H1 (cell line): Measurements from ENCODE around the gene NPR1. TPM values are rescaled to one million over a fixed set of nuclear protein-coding genes. Genes with fewer than 3 reads are reported as not detected.

Experiments used
- CTCF ChIA-PET: fragments of 300-600 bp; sonication (Branson Sonifier 250); formaldehyde crosslinking; loops from one replicate; lab custom pipeline; 2021; ENCODE audit not compliant: partially characterized antibody; lab: Charles Lee
- POLR2A ChIA-PET: fragments of 300-600 bp; sonication (Branson Sonifier 250); formaldehyde crosslinking; loops from one replicate; lab custom pipeline; 2021; ENCODE audit warnings: inconsistent platforms; ENCODE audit not compliant: partially characterized antibody; lab: Charles Lee
- DNase-seq, 2 experiments: peaks; one replicate each; pipeline versions ENCODE4 v3.0.0 to v3.0.0-alpha.2; 2010 to 2022; ENCODE audit warnings: low spot score in 2 of 2, low read depth in 1 of 2, mixed read lengths in 1 of 2
- FAIRE-seq: peaks from 2 replicates; lab custom pipeline; 2011; peaks lifted over from hg19 to GRCh38; lab: Jason Lieb, UNC
- H2AFZ ChIP-seq: 2 replicates; pipeline ENCODE4 v1.8.1; 2012; ENCODE audit warnings: low read length, inconsistent platforms
- H2AK5ac ChIP-seq: 2 replicates; pipeline ENCODE4 v1.6.1; 2013; ENCODE audit warnings: low read depth, low read length
- H2BK120ac ChIP-seq: replicated peaks from 2 replicates; pipeline ENCODE3; 2013; ENCODE audit warnings: low read depth, low read length, inconsistent platforms
- H2BK12ac ChIP-seq: 2 replicates; pipeline ENCODE4 v1.6.1; 2013; ENCODE audit warnings: low read depth, low read length
- H2BK15ac ChIP-seq: 2 replicates; pipeline ENCODE4 v1.6.1; 2013; ENCODE audit warnings: low read length
- H2BK20ac ChIP-seq: 2 replicates; pipeline ENCODE4 v1.6.1; 2013; ENCODE audit warnings: low read length
- H2BK5ac ChIP-seq: 2 replicates; pipeline ENCODE4 v1.6.1; 2013; ENCODE audit warnings: low read depth, low read length
- H3K14ac ChIP-seq: 2 replicates; pipeline ENCODE4 v1.6.1; 2013; ENCODE audit warnings: inconsistent platforms; ENCODE audit not compliant: insufficient read length
- H3K18ac ChIP-seq: 2 replicates; pipeline ENCODE4 v1.6.1; 2013; ENCODE audit warnings: low read length; ENCODE audit errors: extremely low read depth
- H3K23ac ChIP-seq: 2 replicates; pipeline ENCODE4 v1.6.1; 2013; ENCODE audit warnings: inconsistent platforms; ENCODE audit not compliant: insufficient read length
- H3K23me2 ChIP-seq: 2 replicates; pipeline ENCODE4 v1.6.1; 2013; ENCODE audit warnings: low read depth, low read length
- H3K27ac ChIP-seq: 2 replicates; pipeline ENCODE4 v1.6.1; 2011; ENCODE audit warnings: low read depth, low read length, inconsistent platforms
- H3K27me3 ChIP-seq, 4 experiments: replicated peaks in 1 of 4; 1 replicate in 1 of 4; 2 replicates in 3 of 4; pipeline versions ENCODE4 v1.6.1 to v1.8.1; 2011 to 2013; ENCODE audit warnings: low read length in 3 of 4, mild to moderate bottlenecking in 3 of 4, inconsistent platforms in 2 of 4, mixed read lengths in 2 of 4, moderate library complexity in 1 of 4; ENCODE audit not compliant: control insufficient read depth in 3 of 4, insufficient read depth in 3 of 4; ENCODE audit errors: extremely low read depth in 1 of 4
- H3K36me3 ChIP-seq, 4 experiments: 2 replicates each; pipeline versions ENCODE4 v1.6.1 to v1.8.1; 2011 to 2013; ENCODE audit warnings: mild to moderate bottlenecking in 4 of 4, low read length in 3 of 4, moderate library complexity in 2 of 4, control low read depth in 1 of 4, inconsistent platforms in 1 of 4; ENCODE audit not compliant: insufficient read depth in 4 of 4, control insufficient read depth in 2 of 4
- H3K4ac ChIP-seq: replicated peaks from 2 replicates; pipeline ENCODE3; 2013; ENCODE audit warnings: low read length, low read depth, mixed read lengths, inconsistent platforms; ENCODE audit not compliant: insufficient read length
- H3K4me1 ChIP-seq, 4 experiments: replicated peaks in 1 of 4; 1 replicate in 1 of 4; 2 replicates in 3 of 4; pipeline versions ENCODE4 v1.6.1 to v1.8.1; 2011 to 2013; ENCODE audit warnings: low read length in 3 of 4, inconsistent platforms in 2 of 4, mixed read lengths in 1 of 4; ENCODE audit not compliant: insufficient read depth in 4 of 4, control insufficient read depth in 3 of 4
- H3K4me2 ChIP-seq, 2 experiments: 2 replicates each; pipeline versions ENCODE4 v1.6.1 to v1.8.1; 2011 to 2013; ENCODE audit warnings: low read depth in 2 of 2, low read length in 2 of 2, control low read depth in 1 of 2, inconsistent platforms in 1 of 2, mild to moderate bottlenecking in 1 of 2; ENCODE audit not compliant: insufficient read depth in 1 of 2
- H3K4me3 ChIP-seq, 4 experiments: fragments of 200-600, 300-600 bp in 1 of 4; sonication (generic), shearing (Covaris generic), sonication (Bioruptor Twin) in 1 of 4; 2 replicates each; pipeline versions ENCODE4 v1.5.1 to v1.8.1; 2011 to 2016; ENCODE audit warnings: low read length in 4 of 4, low read depth in 3 of 4, control low read depth in 2 of 4, inconsistent platforms in 2 of 4, mild to moderate bottlenecking in 2 of 4, mixed read lengths in 1 of 4, moderate library complexity in 1 of 4; ENCODE audit not compliant: insufficient read depth in 2 of 4; ENCODE audit errors: extremely low read depth in 1 of 4
- H3K56ac ChIP-seq: replicated peaks from 2 replicates; pipeline ENCODE3; 2013; ENCODE audit warnings: low read depth, mild to moderate bottlenecking, mixed read lengths, low read length, inconsistent platforms; ENCODE audit not compliant: insufficient read length
- H3K79me1 ChIP-seq: 2 replicates; pipeline ENCODE4 v1.6.1; 2013; ENCODE audit warnings: low read depth, low read length, control low read depth
- H3K79me2 ChIP-seq, 2 experiments: 2 replicates each; pipeline versions ENCODE4 v1.6.1 to v1.8.1; 2012 to 2013; ENCODE audit warnings: low read length in 2 of 2, mild to moderate bottlenecking in 2 of 2, inconsistent platforms in 1 of 2; ENCODE audit not compliant: insufficient read depth in 2 of 2, control insufficient read depth in 1 of 2
- H3K9ac ChIP-seq, 4 experiments: replicated peaks in 1 of 4; 1 replicate in 1 of 4; 2 replicates in 3 of 4; pipeline versions ENCODE4 v1.6.1 to v1.8.1; 2011 to 2013; ENCODE audit warnings: low read depth in 3 of 4, low read length in 3 of 4, control low read depth in 2 of 4, mild to moderate bottlenecking in 2 of 4, moderate library complexity in 2 of 4, inconsistent platforms in 1 of 4; ENCODE audit errors: extremely low read depth in 1 of 4
- H3K9me3 ChIP-seq, 2 experiments: 2 replicates each; pipeline versions ENCODE4 v1.6.1 to v1.8.1; 2012 to 2013; ENCODE audit warnings: mild to moderate bottlenecking in 2 of 2, moderate library complexity in 2 of 2, control low read depth in 1 of 2, inconsistent platforms in 1 of 2, low read depth in 1 of 2, low read length in 1 of 2, mixed read lengths in 1 of 2; ENCODE audit not compliant: insufficient read depth in 2 of 2
- H4K20me1 ChIP-seq, 2 experiments: replicated peaks in 1 of 2; 2 replicates each; pipeline versions ENCODE3 to v1.8.1; 2011 to 2013; ENCODE audit warnings: inconsistent platforms in 2 of 2, low read length in 2 of 2, mild to moderate bottlenecking in 1 of 2; ENCODE audit not compliant: insufficient read depth in 2 of 2, control insufficient read depth in 1 of 2
- H4K5ac ChIP-seq: 2 replicates; pipeline ENCODE4 v1.6.1; 2013; ENCODE audit warnings: low read length, low read depth, mixed read lengths, inconsistent platforms; ENCODE audit not compliant: insufficient read length
- H4K8ac ChIP-seq: 2 replicates; pipeline ENCODE4 v1.8.0; 2013; ENCODE audit warnings: mild to moderate bottlenecking, moderate library complexity, low read length, inconsistent platforms; ENCODE audit not compliant: insufficient read depth; ENCODE audit errors: extremely low read depth
- H4K91ac ChIP-seq: replicated peaks from 2 replicates; pipeline ENCODE3; 2013; ENCODE audit warnings: low read length, mixed read lengths, inconsistent platforms; ENCODE audit not compliant: insufficient read length
- CBX5 ChIP-seq: fragments of 300-800, 300-1000 bp; sonication (generic); IDR thresholded peaks from 2 replicates; pipeline ENCODE4 v1.7.1; 2016; ENCODE audit warnings: antibody characterized with exemption, low read length, low read depth
- CEBPB ChIP-seq: IDR thresholded peaks from 2 replicates; pipeline ENCODE4 v1.6.1; 2012; ENCODE audit warnings: low read depth, low read length
- FOSL1 ChIP-seq: IDR thresholded peaks from 2 replicates; pipeline ENCODE4 v1.6.1; 2011; ENCODE audit warnings: mild to moderate bottlenecking, low read depth, low read length, moderate library complexity; ENCODE audit not compliant: insufficient read depth
- JUN ChIP-seq: IDR thresholded peaks from 2 replicates; pipeline ENCODE4 v1.6.1; 2011; ENCODE audit warnings: low read depth, mild to moderate bottlenecking, improper control_type of control experiment, low read length
- KDM1A ChIP-seq: fragments of 200-600, 300-600 bp; sonication (generic); IDR thresholded peaks from 2 replicates; pipeline ENCODE4 v1.7.1; 2016; ENCODE audit warnings: mild to moderate bottlenecking, low read length, borderline replicate concordance
- NRF1 ChIP-seq: IDR thresholded peaks from 2 replicates; pipeline ENCODE4 v1.6.1; 2011; ENCODE audit warnings: mild to moderate bottlenecking, low read depth, low read length, improper control_type of control experiment
- PHF8 ChIP-seq: fragments of 200-600 bp; sonication (generic); conservative IDR thresholded peaks from 2 replicates; pipeline ENCODE4 v1.7.1; 2012; ENCODE audit warnings: low read depth, mild to moderate bottlenecking, inconsistent platforms, low read length, moderate library complexity
- SRF ChIP-seq: IDR thresholded peaks from 2 replicates; pipeline ENCODE4 v1.6.1; 2011; ENCODE audit warnings: mild to moderate bottlenecking, low read depth, low read length, moderate library complexity
- TAF1 ChIP-seq: IDR thresholded peaks from 2 replicates; pipeline ENCODE4 v1.6.1; 2011; ENCODE audit warnings: mild to moderate bottlenecking, low read depth, low read length
- TCF12 ChIP-seq: IDR thresholded peaks from 2 replicates; pipeline ENCODE4 v1.6.1; 2011; ENCODE audit warnings: low read depth, mild to moderate bottlenecking, low read length
- TEAD4 ChIP-seq: IDR thresholded peaks from 2 replicates; pipeline ENCODE4 v1.6.1; 2012; ENCODE audit warnings: low read depth, low read length, inconsistent platforms, mixed read lengths
- WGBS, 2 experiments: shearing (Covaris generic) in 1 of 2; methylation state at CpG; one replicate each; pipeline versions ENCODE4 v1.1.6 to v1.1.7; 2013 to 2015; ENCODE audit warnings: low lambda C conversion rate in 2 of 2, mixed read lengths in 2 of 2, inconsistent platforms in 1 of 2, low coverage in 1 of 2, missing lambda C conversion rate in 1 of 2; ENCODE audit not compliant: insufficient replicate concordance in 2 of 2, insufficient coverage in 1 of 2, insufficient read length in 1 of 2; ENCODE audit errors: extremely low coverage in 1 of 2, missing lambda C conversion rate in 1 of 2; 5-methylcytosine and 5-hydroxymethylcytosine counted together
- polyA plus RNA-seq, 7 experiments: library from polyadenylated mRNA; depleted of rRNA in 3 of 7; stranded (reverse) in 5 of 7; unstranded in 2 of 7; fragments of >200 nt in 5 of 7; fragments of 200-250 nt in 2 of 7; gene quantifications; 1 replicate in 5 of 7; 2 replicates in 1 of 7; 4 replicates in 1 of 7; pipeline versions ENCODE4 v1.2.1 to v1.2.3, GENCODE V29; 2011 to 2013; ENCODE audit warnings: missing spikeins in 2 of 7, mixed read lengths in 2 of 7
- total RNA-seq: library from RNA; stranded (reverse); fragmentation: NEBNext Ultra II Directional; extraction: Animal tissue kit (Norgen Biotek cat#: 25700); gene quantifications from 2 replicates; pipeline ENCODE4 v1.2.1, GENCODE V29; 2021
- TF ChIP-seq, protein P1 (sequence below): IDR thresholded peaks from 2 replicates; pipeline ENCODE4 v1.6.1; 2012; ENCODE audit warnings: inconsistent platforms

NPR1 gene
- total and polyA plus RNA-seq, 2 of the 8 experiments (the other 6 are each of a cell fraction or from before 2014, with no cell fraction given): 11.7 to 13.2 TPM

DNA sequence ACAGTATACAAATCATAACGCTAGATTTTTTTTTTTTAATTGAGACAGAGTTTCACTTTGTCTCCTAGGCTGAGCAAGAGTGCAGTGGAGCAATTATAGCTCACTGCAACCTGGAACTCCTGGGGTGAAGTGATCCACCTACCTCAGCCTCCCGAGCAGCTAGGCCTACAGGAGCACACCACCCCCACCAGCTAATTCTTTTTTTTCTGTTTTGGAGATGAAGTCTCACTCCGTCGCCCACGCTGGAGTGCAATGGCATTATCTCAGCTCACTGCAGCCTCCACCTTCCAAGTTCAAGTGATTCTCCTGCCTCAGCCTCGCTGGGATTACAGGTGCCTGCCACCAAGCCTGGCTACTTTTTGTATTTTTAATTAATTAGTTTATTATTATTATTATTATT is 21.3 kb downstream of the NPR1 start:
- Histone ChIP-seq H2BK5ac (no peak overlapping the region), H3K79me2 (no peaks in the 10 kb centered on the region), H3K23ac (no peak overlapping the region), H4K91ac (no peak overlapping the region), H2AK5ac (no peak overlapping the region), H3K4me2 (no peak overlapping the region), H2BK20ac (no peak overlapping the region), H3K23me2 (no peaks in the 10 kb centered on the region), H4K5ac (no peak overlapping the region), H4K8ac (no peak overlapping the region), H2AFZ (no peak overlapping the region), H2BK120ac (no peak overlapping the region), H3K36me3 (no peaks in the 10 kb centered on the region), H3K9me3 (no peaks in the 10 kb centered on the region), H3K18ac (no peak overlapping the region), H3K4ac (no peak overlapping the region), H2BK15ac (no peak overlapping the region), H3K27ac (no peak overlapping the region), H3K4me3 (no peak overlapping the region), H4K20me1 (no peaks in the 10 kb centered on the region), H3K56ac (no peak overlapping the region), H3K14ac (no peak overlapping the region), H3K9ac (no peak overlapping the region), H3K79me1 (no peaks in the 10 kb centered on the region), H2BK12ac (no peak overlapping the region), H3K4me1 (peaks cover 3 to 18% (median 12%) of the 10 kb centered on the region in 4 experiments), H3K27me3 (no peaks in the 10 kb centered on the region)
- ChIA-PET POLR2A (interaction anchor here (0.6 to 1.2 kb wide), 4 partner anchors 15 to 291 kb away, joined by 3 read pairs; partner anchors contain the start of genes RPS27 and S100A14), CTCF (interaction anchor here (0.7 to 3.1 kb wide), 7 partner anchors 13 to 166 kb away, joined by 3 to 17 read pairs (median 4); partner anchors contain the start of gene NPR1)
- DNase-seq (no peak), FAIRE-seq (no peak)
- 85% methylated on average over 6 of the region's 6 CpGs; no CpG with 5 or more reads in 1 of the 2 experiments for WGBS, 2 experiments
- TF ChIP-seq JUN: no peak
- no peak for TF ChIP-seq CEBPB
- TF ChIP-seq KDM1A: no peak
- TF ChIP-seq, protein P1, sequence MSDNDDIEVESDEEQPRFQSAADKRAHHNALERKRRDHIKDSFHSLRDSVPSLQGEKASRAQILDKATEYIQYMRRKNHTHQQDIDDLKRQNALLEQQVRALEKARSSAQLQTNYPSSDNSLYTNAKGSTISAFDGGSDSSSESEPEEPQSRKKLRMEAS: no peak
- TF ChIP-seq PHF8: no peak
- no peak for TF ChIP-seq CBX5
- TF ChIP-seq TAF1: no peak
- TF ChIP-seq TEAD4: no peak
- no peak for TF ChIP-seq SRF
- TF ChIP-seq FOSL1: no peak
- no peak for TF ChIP-seq NRF1
- TF ChIP-seq TCF12: no peak
